GM23338 (cell line): Measurements from ENCODE around the gene TMEM37. TPM values are rescaled to one million over a fixed set of nuclear protein-coding genes. Genes with fewer than 3 reads are reported as not detected.

Source experiments
- ATAC-seq: fragments of 200-7000 bp; cut with Tn5 transposase; 3 replicates; pipeline ENCODE4 v1.9.1; 2020
- DNase-seq: peaks from one replicate; pipeline ENCODE4 v3.0.0-alpha.2; 2015; ENCODE audit warnings: low spot score
- H2AFZ ChIP-seq: fragments of 200-600 bp; sonication (generic); 2 replicates; pipeline ENCODE4 v1.8.0; 2016; ENCODE audit warnings: antibody characterized with exemption, mild to moderate bottlenecking, moderate library complexity
- H3F3A ChIP-seq: fragments of 200-600 bp; sonication (generic); replicated peaks from 2 replicates; pipeline ENCODE4 v1.8.0; 2017; ENCODE audit warnings: antibody characterized with exemption, mixed run types, low read depth
- H3K27ac ChIP-seq: fragments of 200-600 bp; sonication (generic); 2 replicates; pipeline ENCODE4 v1.6.1; 2016; ENCODE audit warnings: low read depth
- H3K27me3 ChIP-seq: fragments of 200-600 bp; sonication (generic); 2 replicates; pipeline ENCODE4 v1.8.0; 2016; ENCODE audit warnings: mild to moderate bottlenecking, mixed run types, moderate library complexity; ENCODE audit not compliant: insufficient read depth
- H3K36me3 ChIP-seq: fragments of 200-600 bp; sonication (generic); 2 replicates; pipeline ENCODE4 v1.8.0; 2016; ENCODE audit warnings: mild to moderate bottlenecking; ENCODE audit not compliant: insufficient read depth
- H3K4me1 ChIP-seq: fragments of 200-600 bp; sonication (generic); 2 replicates; pipeline ENCODE4 v1.8.0; 2016; ENCODE audit warnings: mild to moderate bottlenecking, moderate library complexity; ENCODE audit not compliant: insufficient read depth
- H3K4me2 ChIP-seq: fragments of 200-600 bp; sonication (generic); 2 replicates; pipeline ENCODE4 v1.7.1; 2017; ENCODE audit warnings: mixed run types
- H3K4me3 ChIP-seq: fragments of 200-600 bp; sonication (generic); 2 replicates; pipeline ENCODE4 v1.6.1; 2016; ENCODE audit warnings: mixed run types
- H3K79me2 ChIP-seq: fragments of 200-600 bp; sonication (generic); replicated peaks from 2 replicates; pipeline ENCODE4 v1.8.0; 2017; ENCODE audit warnings: mild to moderate bottlenecking; ENCODE audit not compliant: insufficient read depth
- H3K9me2 ChIP-seq: fragments of 200-600 bp; sonication (generic); 2 replicates; pipeline ENCODE4 v1.8.0; 2017; ENCODE audit not compliant: insufficient read depth
- H4K20me1 ChIP-seq: fragments of 200-600 bp; sonication (generic); replicated peaks from 2 replicates; pipeline ENCODE4 v1.8.0; 2017; ENCODE audit warnings: mild to moderate bottlenecking; ENCODE audit not compliant: insufficient read depth
- H3K27ac Mint-ChIP-seq: 2 replicates; pipeline ENCODE4 v1.8.0; 2020; ENCODE audit warnings: inconsistent platforms, mild to moderate bottlenecking, moderate library complexity, mixed read lengths
- H3K27me3 Mint-ChIP-seq: 3 replicates; pipeline ENCODE4 v1.8.0; 2022; ENCODE audit warnings: low read depth, mild to moderate bottlenecking, moderate library complexity, mixed read lengths, inconsistent platforms; ENCODE audit not compliant: insufficient read depth, poor library complexity
- H3K36me3 Mint-ChIP-seq: 3 replicates; pipeline ENCODE4 v1.8.0; 2021; ENCODE audit warnings: low read depth, mild to moderate bottlenecking, inconsistent platforms, moderate library complexity, mixed read lengths
- H3K4me1 Mint-ChIP-seq: 3 replicates; pipeline ENCODE4 v1.8.0; 2020; ENCODE audit warnings: mild to moderate bottlenecking, inconsistent platforms, mixed read lengths
- H3K4me3 Mint-ChIP-seq: 3 replicates; pipeline ENCODE4 v1.8.0; 2021; ENCODE audit warnings: moderate library complexity, mild to moderate bottlenecking, inconsistent platforms, mixed read lengths
- H3K9me3 Mint-ChIP-seq: 3 replicates; pipeline ENCODE4 v1.8.0; 2020; ENCODE audit warnings: moderate library complexity, mild to moderate bottlenecking, inconsistent platforms, mixed read lengths
- ETS1 ChIP-seq: IDR thresholded peaks from 2 replicates; pipeline ENCODE4 v1.6.1; 2016; ENCODE audit warnings: antibody characterized with exemption
- EZH2 ChIP-seq: fragments of 200-600 bp; sonication (generic); IDR thresholded peaks from one replicate; pipeline ENCODE4 v1.8.0; 2017; ENCODE audit warnings: antibody characterized with exemption, mild to moderate bottlenecking, low read depth; ENCODE audit not compliant: unreplicated experiment
- EZH2phosphoT487 ChIP-seq: fragments of 200-600 bp; sonication (generic); IDR thresholded peaks from one replicate; pipeline ENCODE4 v1.8.1; 2018; ENCODE audit warnings: antibody characterized with exemption; ENCODE audit not compliant: unreplicated experiment
- NANOG ChIP-seq: IDR thresholded peaks from 2 replicates; pipeline ENCODE4 v1.6.1; 2016; ENCODE audit warnings: antibody characterized with exemption, borderline replicate concordance
- REST ChIP-seq: IDR thresholded peaks from one replicate; pipeline ENCODE4 v1.6.1; 2018; ENCODE audit warnings: antibody characterized with exemption; ENCODE audit not compliant: unreplicated experiment
- STAT1 ChIP-seq: IDR thresholded peaks from one replicate; pipeline ENCODE4 v1.6.1; 2016; ENCODE audit warnings: antibody characterized with exemption; ENCODE audit not compliant: unreplicated experiment
- ZNF114 ChIP-seq: fragments of 250-450 bp; sonication (Bioruptor Pico); IDR thresholded peaks from 2 replicates; pipeline ENCODE4 v1.5.0; 2020; ENCODE audit warnings: mild to moderate bottlenecking, moderate library complexity
- ZNF462 ChIP-seq: fragments of 250-450 bp; sonication (Bioruptor Pico); IDR thresholded peaks from 2 replicates; pipeline ENCODE4 v1.5.0; 2020; ENCODE audit warnings: mild to moderate bottlenecking, moderate library complexity
- polyA plus RNA-seq: library from polyadenylated mRNA; unstranded; fragments of >200 nt; fragmentation: Nextera tagmentation; extraction: Ambion mirVana; gene quantifications from 2 replicates; pipeline ENCODE4 v1.2.1, GENCODE V29; 2016
- total RNA-seq: library from RNA; depleted of rRNA; stranded (reverse); fragments of >200 nt; shearing (Covaris generic); gene quantifications from 2 replicates; pipeline ENCODE4 v1.2.3, GENCODE V29; 2014

TMEM37 gene
- total and polyA plus RNA-seq, 2 experiments from 2014 or later, result 8.6 to 8.8 TPM

- Histone ChIP-seq H3K4me2 (0 out of 2 replicates have a peak overlapping the region, but pooled peaks have one; percentile 8), H3K36me3 (no peaks in the 10 kb centered on the region), H3K4me3 (no peak overlapping the region), H2AFZ (no peak overlapping the region), H3K27ac (no peak overlapping the region), H4K20me1 (0 out of 2 replicates have a peak, but pooled peaks cover 3% of the 10 kb centered on the region), H3F3A (no peaks in the 10 kb centered on the region; the same call in 1 of the 2 replicates), H3K4me1 (peaks cover 34% of the 10 kb centered on the region), H3K27me3 (no peaks in the 10 kb centered on the region), H3K79me2 (no peaks in the 10 kb centered on the region), H3K9me2 (no peaks in the 10 kb centered on the region)
- H3K4me1 Mint-ChIP-seq, result peaks cover 31% of the 10 kb centered on the region
- TF ChIP-seq ETS1 (no peak), EZH2 (no peak)
- no peaks in the 10 kb centered on the region for H3K9me3 Mint-ChIP-seq
- H3K4me3 Mint-ChIP-seq, result no peak overlapping the region
- H3K27me3 Mint-ChIP-seq, result peaks cover 7% of the 10 kb centered on the region
- ATAC-seq (peak; percentile 58), DNase-seq (no peak)
- H3K27ac Mint-ChIP-seq, result no peak overlapping the region
- H3K36me3 Mint-ChIP-seq, result no peaks in the 10 kb centered on the region
Observed at GRCh38 chr2:119449521-119449920, 17.9 kb downstream of the TMEM37 start.

- ATAC-seq, result no peak
- Histone ChIP-seq H3K4me1 (peaks cover 22% of the 10 kb centered on the region), H3K9me2 (no peaks in the 10 kb centered on the region), H3K27me3 (no peaks in the 10 kb centered on the region), H3K36me3 (no peaks in the 10 kb centered on the region), H4K20me1 (0 out of 2 replicates have a peak, but pooled peaks cover 3% of the 10 kb centered on the region), H2AFZ (no peak overlapping the region), H3K4me2 (no peak overlapping the region), H3K4me3 (no peak overlapping the region), H3K79me2 (no peaks in the 10 kb centered on the region), H3F3A (no peaks in the 10 kb centered on the region), H3K27ac (no peak overlapping the region)
- Mint-ChIP-seq H3K27ac (no peak overlapping the region), H3K4me3 (no peak overlapping the region), H3K27me3 (peaks cover 8% of the 10 kb centered on the region), H3K36me3 (no peaks in the 10 kb centered on the region), H3K9me3 (no peaks in the 10 kb centered on the region), H3K4me1 (peaks cover 24% of the 10 kb centered on the region)
- TF ChIP-seq EZH2phosphoT487, result no peak
- no peak for TF ChIP-seq ETS1
- TF ChIP-seq REST, result no peak
- TF ChIP-seq ZNF114 (CRISPR knock-in tag), result no peak
- no peak for TF ChIP-seq NANOG
- TF ChIP-seq ZNF462 (CRISPR knock-in tag), result no peak
- no peak for TF ChIP-seq STAT1
- DNase-seq, result no peak
Observed at GRCh38 chr2:119451336-119452050, 19.8 kb downstream of the TMEM37 start.
